B cell (primary cell): ENCODE data around the gene ADA. TPM values are rescaled to one million over a fixed set of nuclear protein-coding genes. Genes with fewer than 3 reads are reported as not detected.

ENCODE experiments used
- ATAC-seq: fragments of 200-7000 bp; cut with Tn5 transposase; one replicate; pipeline ENCODE4 v1.10.0; 2021; ENCODE audit warnings: low read depth, mild to moderate bottlenecking, moderate number of reproducible peaks, moderate library complexity
- CTCF ChIA-PET: fragments of 350-600 bp; sonication (Branson Sonifier 250); formaldehyde crosslinking; loops from one replicate; lab custom pipeline; 2021; ENCODE audit warnings: antibody characterized with exemption, inconsistent platforms; lab: Charles Lee
- POLR2A ChIA-PET: fragments of 350-600 bp; sonication (Branson Sonifier 250); formaldehyde crosslinking; loops from one replicate; lab custom pipeline; 2021; ENCODE audit warnings: antibody characterized with exemption; lab: Charles Lee
- DNase-seq: peaks from one replicate; pipeline ENCODE4 v3.0.0; 2013
- H2AFZ ChIP-seq: 2 replicates; pipeline ENCODE4 v1.6.1; 2012; ENCODE audit warnings: mild to moderate bottlenecking, low read depth, low read length; ENCODE audit not compliant: insufficient read depth, poor library complexity, severe bottlenecking
- H3K27ac ChIP-seq, 2 donors: 1 replicate in 1 of 2; 2 replicates in 1 of 2; pipeline ENCODE4 v1.5.1; 2012 to 2013; ENCODE audit warnings: low read length in 2 of 2, mild to moderate bottlenecking in 2 of 2, moderate library complexity in 1 of 2
- H3K27me3 ChIP-seq, 4 experiments: fragments of 200-600 bp in 1 of 4; sonication (generic) in 1 of 4; replicated peaks in 1 of 4; 1 replicate in 2 of 4; 2 replicates in 2 of 4; pipeline versions ENCODE4 v1.6.1 to v1.7.0; 2013 to 2016; ENCODE audit warnings: low read length in 3 of 4, mild to moderate bottlenecking in 2 of 4, mixed read lengths in 1 of 4, moderate library complexity in 1 of 4; ENCODE audit not compliant: insufficient read depth in 4 of 4, control insufficient read depth in 3 of 4; ENCODE audit errors: control extremely low read depth in 1 of 4
- H3K36me3 ChIP-seq, 2 experiments: replicated peaks in 1 of 2; 1 replicate in 1 of 2; 2 replicates in 1 of 2; pipeline versions ENCODE4 v1.6.1 to v1.7.1; 2013; ENCODE audit warnings: low read length in 1 of 2; ENCODE audit not compliant: insufficient read depth in 2 of 2, control insufficient read depth in 1 of 2; ENCODE audit errors: control extremely low read depth in 1 of 2, extremely low read depth in 1 of 2
- H3K4me1 ChIP-seq, 2 donors: fragments of 200-600 bp in 1 of 2; sonication (generic) in 1 of 2; 1 replicate in 1 of 2; 2 replicates in 1 of 2; pipeline versions ENCODE4 v1.5.1 to v1.6.1; 2013 to 2017; ENCODE audit warnings: low read length in 2 of 2; ENCODE audit not compliant: control insufficient read depth in 2 of 2, insufficient read depth in 2 of 2
- H3K4me2 ChIP-seq: replicated peaks from 2 replicates; pipeline ENCODE3; 2012; ENCODE audit warnings: mild to moderate bottlenecking, low read depth, low read length; ENCODE audit not compliant: poor library complexity, severe bottlenecking
- H3K4me3 ChIP-seq, 5 experiments: fragments of 200-600 bp in 1 of 5; sonication (generic) in 1 of 5; 1 replicate in 3 of 5; 2 replicates in 2 of 5; pipeline versions ENCODE4 v1.5.1 to v1.7.0; 2011 to 2016; ENCODE audit warnings: low read length in 4 of 5, mild to moderate bottlenecking in 4 of 5, low read depth in 2 of 5, control low read depth in 1 of 5, moderate library complexity in 1 of 5; ENCODE audit not compliant: insufficient read depth in 1 of 5; ENCODE audit errors: control extremely low read depth in 1 of 5, extremely low read depth in 1 of 5
- H3K79me2 ChIP-seq: fragments of 200-600 bp; sonication (generic); one replicate; pipeline ENCODE4 v1.6.0; 2016; ENCODE audit warnings: low read length; ENCODE audit not compliant: control insufficient read depth, insufficient read depth
- H3K9ac ChIP-seq: fragments of 200-600 bp; sonication (generic); 2 replicates; pipeline ENCODE4 v1.6.1; 2017; ENCODE audit warnings: mild to moderate bottlenecking, low read length, moderate library complexity
- H3K9me3 ChIP-seq, 3 donors: one replicate each; pipeline versions ENCODE4 v1.6.1 to v1.7.1; 2013; ENCODE audit warnings: low read length in 2 of 3; ENCODE audit not compliant: control insufficient read depth in 2 of 3, insufficient read depth in 1 of 3; ENCODE audit errors: control extremely low read depth in 1 of 3
- H4K20me1 ChIP-seq: 2 replicates; pipeline ENCODE4 v1.6.0; 2012; ENCODE audit warnings: mild to moderate bottlenecking, low read length; ENCODE audit not compliant: insufficient read depth, control insufficient read depth, poor library complexity, severe bottlenecking
- H3K27ac Mint-ChIP-seq: one replicate; pipeline ENCODE4 v1.8.0; 2021; ENCODE audit warnings: mixed read lengths
- H3K27me3 Mint-ChIP-seq: one replicate; pipeline ENCODE4 v1.8.0; 2021; ENCODE audit warnings: mixed read lengths
- H3K4me1 Mint-ChIP-seq: one replicate; pipeline ENCODE4 v1.8.0; 2021; ENCODE audit warnings: mixed read lengths
- H3K4me3 Mint-ChIP-seq: one replicate; pipeline ENCODE4 v1.8.0; 2021; ENCODE audit warnings: mixed read lengths
- H3K9me3 Mint-ChIP-seq: one replicate; pipeline ENCODE4 v1.8.0; 2022; ENCODE audit warnings: mixed read lengths; ENCODE audit not compliant: insufficient read depth
- EZH2 ChIP-seq: IDR thresholded peaks from 2 replicates; pipeline ENCODE4 v1.6.1; 2012; ENCODE audit warnings: borderline replicate concordance, low read depth, mild to moderate bottlenecking, moderate library complexity, low read length; ENCODE audit not compliant: insufficient read depth, poor library complexity, severe bottlenecking
- WGBS: methylation state at CpG from one replicate; pipeline ENCODE4 v1.1.5; 2013; ENCODE audit warnings: missing lambda C conversion rate; ENCODE audit not compliant: insufficient coverage; 5-methylcytosine and 5-hydroxymethylcytosine counted together
- intact Hi-C: fragments of 100-400 bp; cut with micrococcal nuclease; formaldehyde crosslinking; loops from one replicate; pipeline ENCODE4 v1.10.0; 2022
- polyA minus RNA-seq: library from RNA; depleted of rRNA, polyadenylated mRNA; stranded (reverse); fragments of >200 nt; gene quantifications from 2 replicates; pipeline ENCODE4 v1.2.3, GENCODE V29; 2012
- polyA plus RNA-seq: library from polyadenylated mRNA; depleted of rRNA; stranded (reverse); fragments of >200 nt; gene quantifications from 2 replicates; pipeline ENCODE4 v1.2.3, GENCODE V29; 2012
- total RNA-seq, 2 donors: library from RNA; stranded (reverse); fragments of 120-200 nt in 1 of 2; gene quantifications; 1 replicate in 1 of 2; 2 replicates in 1 of 2; pipeline versions ENCODE4 v1.2.3 to v1.2.4, GENCODE V29; 2013 to 2022
- TF ChIP-seq, protein P1 (sequence below): fragments of 200-600 bp; IDR thresholded peaks from one replicate; pipeline ENCODE4 v1.8.0; 2022; ENCODE audit warnings: antibody characterized with exemption, mild to moderate bottlenecking

ADA gene
- total RNA-seq (34.2 and 34.3 TPM in 2 replicates), polyA plus RNA-seq (10.0 and 13.0 TPM in 2 replicates), polyA minus RNA-seq (3.3 and 8.0 TPM in 2 replicates)
- 2.9 TPM for total RNA-seq (2013)

DNA sequence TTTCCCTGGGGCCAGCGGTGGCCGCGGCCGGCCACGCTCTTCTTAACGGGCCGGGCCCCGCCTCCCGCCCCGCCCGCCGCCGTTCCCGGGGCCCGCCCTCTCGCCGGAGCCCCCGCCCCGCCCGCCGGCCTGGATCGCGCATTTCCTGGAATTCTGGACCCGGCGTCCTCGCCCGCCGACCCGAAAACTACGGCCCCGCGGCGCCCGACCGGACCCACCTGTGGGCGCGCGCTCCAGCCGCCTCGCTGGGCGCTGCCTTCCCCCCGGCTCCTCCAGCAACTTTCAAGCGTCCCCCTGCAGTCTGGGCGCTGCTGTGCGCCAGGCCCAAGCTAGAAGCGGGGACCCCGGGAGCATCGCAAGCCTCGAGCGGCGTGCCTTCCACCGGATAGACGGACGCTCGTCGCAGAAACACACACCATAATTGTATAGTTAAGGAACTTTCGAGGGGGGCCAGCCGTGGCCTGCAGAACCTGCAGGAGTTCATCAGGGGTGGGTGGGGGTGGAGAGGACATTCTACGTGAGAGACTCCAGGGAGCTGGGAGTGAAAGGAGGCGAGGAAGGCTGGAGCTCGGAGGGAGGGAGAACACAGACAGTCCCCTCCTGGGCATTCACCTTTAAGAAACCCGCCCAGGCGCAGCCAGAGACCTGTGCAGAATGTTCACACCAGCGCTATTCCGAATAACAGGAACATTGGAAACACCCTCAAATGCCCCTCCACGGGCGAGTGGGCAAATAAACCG lies at the start of gene ADA:
ADA (minus strand) TSS at position 16 of the 740 bp plus-strand sequence. CDS start 92 bp downstream, outside the sequence.
- Mint-ChIP-seq H3K4me1 (peaks cover 43% of the 10 kb centered on the region), H3K9me3 (no peaks in the 10 kb centered on the region), H3K4me3 (peak within 1 kb of the TSS; percentile 88), H3K27me3 (no peaks in the 10 kb centered on the region), H3K27ac (peak within 1 kb of the TSS; percentile 84)
- ATAC-seq, result peak; percentile 52
- Histone ChIP-seq H3K27ac (peak within 1 kb of the TSS in 1 of 2 donors; percentile 57), H3K9me3 (no peaks in the 10 kb centered on the region), H3K79me2 (peaks cover 23% of the 10 kb centered on the region), H2AFZ (peak within 1 kb of the TSS; percentile 82), H3K27me3 (no peaks in the 10 kb centered on the region), H3K9ac (peak within 1 kb of the TSS; percentile 70), H3K4me2 (peak within 1 kb of the TSS; percentile 98), H3K36me3 (no peaks in the 10 kb centered on the region), H3K4me1 (peaks cover 26 to 36% of the 10 kb centered on the region in 2 donors), H3K4me3 (peak within 1 kb of the TSS; percentile 67 to 89 (median 77)), H4K20me1 (no peaks in the 10 kb centered on the region)
- intact Hi-C loops, result loop anchor here (2.0 to 5.0 kb wide), 3 partner anchors 19 to 315 kb away; partner anchors contain the start of genes STK4 and TTPAL
- CTCF ChIA-PET, result interaction anchor here (0.6 to 3.3 kb wide), 3 partner anchors 32 to 76 kb away, joined by 4 to 13 read pairs (median 4); no protein-coding TSS in a partner anchor
- peak; percentile 65 for DNase-seq
- no peak for TF ChIP-seq EZH2
- TF ChIP-seq, protein P1, sequence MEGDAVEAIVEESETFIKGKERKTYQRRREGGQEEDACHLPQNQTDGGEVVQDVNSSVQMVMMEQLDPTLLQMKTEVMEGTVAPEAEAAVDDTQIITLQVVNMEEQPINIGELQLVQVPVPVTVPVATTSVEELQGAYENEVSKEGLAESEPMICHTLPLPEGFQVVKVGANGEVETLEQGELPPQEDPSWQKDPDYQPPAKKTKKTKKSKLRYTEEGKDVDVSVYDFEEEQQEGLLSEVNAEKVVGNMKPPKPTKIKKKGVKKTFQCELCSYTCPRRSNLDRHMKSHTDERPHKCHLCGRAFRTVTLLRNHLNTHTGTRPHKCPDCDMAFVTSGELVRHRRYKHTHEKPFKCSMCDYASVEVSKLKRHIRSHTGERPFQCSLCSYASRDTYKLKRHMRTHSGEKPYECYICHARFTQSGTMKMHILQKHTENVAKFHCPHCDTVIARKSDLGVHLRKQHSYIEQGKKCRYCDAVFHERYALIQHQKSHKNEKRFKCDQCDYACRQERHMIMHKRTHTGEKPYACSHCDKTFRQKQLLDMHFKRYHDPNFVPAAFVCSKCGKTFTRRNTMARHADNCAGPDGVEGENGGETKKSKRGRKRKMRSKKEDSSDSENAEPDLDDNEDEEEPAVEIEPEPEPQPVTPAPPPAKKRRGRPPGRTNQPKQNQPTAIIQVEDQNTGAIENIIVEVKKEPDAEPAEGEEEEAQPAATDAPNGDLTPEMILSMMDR, result no peak
- POLR2A ChIA-PET, result interaction anchor here (1.5 to 2.4 kb wide), 2 partner anchors 9 to 66 kb away, joined by 4 to 8 read pairs; no protein-coding TSS in a partner anchor
- under 1% methylated on average over 51 of the region's 68 CpGs for whole genome bisulfite sequencing

DNA sequence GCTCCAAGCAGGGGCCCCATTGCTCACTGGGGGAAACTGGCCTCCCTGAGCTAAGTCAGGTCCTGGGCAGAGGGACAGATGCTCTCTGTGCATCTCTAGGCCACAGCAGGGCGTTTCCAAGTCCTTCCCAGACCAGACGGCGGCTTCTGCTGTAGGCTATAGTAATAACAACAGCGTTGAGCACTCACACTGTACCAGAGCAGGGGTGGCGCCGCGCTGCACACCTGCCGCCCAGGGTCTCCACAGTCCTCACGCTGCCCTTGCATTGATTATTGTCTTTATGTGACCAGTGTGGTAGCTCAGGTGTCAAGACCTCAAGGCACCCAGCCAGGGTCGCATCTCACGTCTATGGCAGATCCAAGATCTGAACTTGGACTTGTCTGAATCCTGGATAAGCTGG lies 48.8 kb upstream of the ADA start:
- Histone ChIP-seq H3K4me1 (peaks cover 7 to 11% of the 10 kb centered on the region in 2 donors), H3K27ac (no peak overlapping the region), H3K4me2 (no peak overlapping the region), H3K27me3 (peaks cover 0 to 7% (median 0%) of the 10 kb centered on the region in 4 experiments), H2AFZ (no peak overlapping the region), H4K20me1 (no peaks in the 10 kb centered on the region), H3K9ac (no peak overlapping the region), H3K9me3 (no peaks in the 10 kb centered on the region), H3K4me3 (no peak overlapping the region), H3K79me2 (no peaks in the 10 kb centered on the region), H3K36me3 (no peaks in the 10 kb centered on the region)
- intact Hi-C loops, result no loop called here
- ChIA-PET POLR2A (no interaction called here), CTCF (interaction anchor here (1.3 to 2.2 kb wide), 2 partner anchors 15 to 32 kb away, joined by 3 to 8 read pairs; no protein-coding TSS in a partner anchor)
- peaks cover 27% of the 10 kb centered on the region for H3K4me1 Mint-ChIP-seq
- TF ChIP-seq, protein P1, result no peak
- no peak for TF ChIP-seq EZH2
- WGBS, result 99% methylated on average over 11 of the region's 11 CpGs
- H3K4me3 Mint-ChIP-seq, result no peak overlapping the region
- DNase-seq, result no peak
- H3K9me3 Mint-ChIP-seq, result no peaks in the 10 kb centered on the region
- peaks cover 3% of the 10 kb centered on the region for H3K27me3 Mint-ChIP-seq
- ATAC-seq, result no peak
- H3K27ac Mint-ChIP-seq, result peak overlapping the region; percentile 41
